ENCODE measurements around the gene OSM. TPM values are rescaled to one million over a fixed set of nuclear protein-coding genes. Genes with fewer than 3 reads are reported as not detected.

The OSM gene
- total RNA-seq, 1 experiment from 2014 or later = not detected

DNA sequence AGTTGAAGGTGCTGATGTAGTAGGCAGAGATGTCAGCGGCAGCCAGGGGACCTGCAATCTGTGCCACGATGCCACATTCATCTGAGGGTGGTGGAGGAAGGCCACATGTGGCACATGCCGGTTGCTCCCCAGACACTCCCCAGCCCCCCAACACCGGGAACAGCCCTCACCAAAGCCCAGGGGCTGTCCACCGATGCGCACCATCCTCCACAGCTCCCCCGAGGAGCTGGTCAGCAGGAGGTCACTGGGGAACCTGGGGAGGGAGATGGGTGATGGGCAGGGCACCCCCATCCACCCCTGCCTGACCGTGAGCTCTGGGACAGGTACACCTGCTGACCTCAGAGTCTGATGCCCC is 19.2 kb upstream of the OSM start:
- TF ChIP-seq, protein P1, sequence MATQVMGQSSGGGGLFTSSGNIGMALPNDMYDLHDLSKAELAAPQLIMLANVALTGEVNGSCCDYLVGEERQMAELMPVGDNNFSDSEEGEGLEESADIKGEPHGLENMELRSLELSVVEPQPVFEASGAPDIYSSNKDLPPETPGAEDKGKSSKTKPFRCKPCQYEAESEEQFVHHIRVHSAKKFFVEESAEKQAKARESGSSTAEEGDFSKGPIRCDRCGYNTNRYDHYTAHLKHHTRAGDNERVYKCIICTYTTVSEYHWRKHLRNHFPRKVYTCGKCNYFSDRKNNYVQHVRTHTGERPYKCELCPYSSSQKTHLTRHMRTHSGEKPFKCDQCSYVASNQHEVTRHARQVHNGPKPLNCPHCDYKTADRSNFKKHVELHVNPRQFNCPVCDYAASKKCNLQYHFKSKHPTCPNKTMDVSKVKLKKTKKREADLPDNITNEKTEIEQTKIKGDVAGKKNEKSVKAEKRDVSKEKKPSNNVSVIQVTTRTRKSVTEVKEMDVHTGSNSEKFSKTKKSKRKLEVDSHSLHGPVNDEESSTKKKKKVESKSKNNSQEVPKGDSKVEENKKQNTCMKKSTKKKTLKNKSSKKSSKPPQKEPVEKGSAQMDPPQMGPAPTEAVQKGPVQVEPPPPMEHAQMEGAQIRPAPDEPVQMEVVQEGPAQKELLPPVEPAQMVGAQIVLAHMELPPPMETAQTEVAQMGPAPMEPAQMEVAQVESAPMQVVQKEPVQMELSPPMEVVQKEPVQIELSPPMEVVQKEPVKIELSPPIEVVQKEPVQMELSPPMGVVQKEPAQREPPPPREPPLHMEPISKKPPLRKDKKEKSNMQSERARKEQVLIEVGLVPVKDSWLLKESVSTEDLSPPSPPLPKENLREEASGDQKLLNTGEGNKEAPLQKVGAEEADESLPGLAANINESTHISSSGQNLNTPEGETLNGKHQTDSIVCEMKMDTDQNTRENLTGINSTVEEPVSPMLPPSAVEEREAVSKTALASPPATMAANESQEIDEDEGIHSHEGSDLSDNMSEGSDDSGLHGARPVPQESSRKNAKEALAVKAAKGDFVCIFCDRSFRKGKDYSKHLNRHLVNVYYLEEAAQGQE (IDR thresholded peaks at IDR 0.05; ENCODE audit: low read depth) = no peak
- TF ChIP-seq MAX (IDR thresholded peaks at IDR 0.05) = no peak
- no peak for TF ChIP-seq POLR2A (IDR thresholded peaks at IDR 0.05; ENCODE audit: borderline replicate concordance, extremely low read depth, insufficient read depth, insufficient read length)
- TF ChIP-seq EZH2 (IDR thresholded peaks at IDR 0.05) = no peak
- TF ChIP-seq, protein P2, sequence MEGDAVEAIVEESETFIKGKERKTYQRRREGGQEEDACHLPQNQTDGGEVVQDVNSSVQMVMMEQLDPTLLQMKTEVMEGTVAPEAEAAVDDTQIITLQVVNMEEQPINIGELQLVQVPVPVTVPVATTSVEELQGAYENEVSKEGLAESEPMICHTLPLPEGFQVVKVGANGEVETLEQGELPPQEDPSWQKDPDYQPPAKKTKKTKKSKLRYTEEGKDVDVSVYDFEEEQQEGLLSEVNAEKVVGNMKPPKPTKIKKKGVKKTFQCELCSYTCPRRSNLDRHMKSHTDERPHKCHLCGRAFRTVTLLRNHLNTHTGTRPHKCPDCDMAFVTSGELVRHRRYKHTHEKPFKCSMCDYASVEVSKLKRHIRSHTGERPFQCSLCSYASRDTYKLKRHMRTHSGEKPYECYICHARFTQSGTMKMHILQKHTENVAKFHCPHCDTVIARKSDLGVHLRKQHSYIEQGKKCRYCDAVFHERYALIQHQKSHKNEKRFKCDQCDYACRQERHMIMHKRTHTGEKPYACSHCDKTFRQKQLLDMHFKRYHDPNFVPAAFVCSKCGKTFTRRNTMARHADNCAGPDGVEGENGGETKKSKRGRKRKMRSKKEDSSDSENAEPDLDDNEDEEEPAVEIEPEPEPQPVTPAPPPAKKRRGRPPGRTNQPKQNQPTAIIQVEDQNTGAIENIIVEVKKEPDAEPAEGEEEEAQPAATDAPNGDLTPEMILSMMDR (IDR thresholded peaks at IDR 0.05 in 2 of 3, conservative IDR thresholded peaks at IDR 0.05 in 1 of 3; ENCODE audit: borderline replicate concordance in 1 of 3, insufficient read depth in 1 of 3, low read depth in 2 of 3, low read length in 2 of 3) = no peak
- TF ChIP-seq TCF7L2 (IDR thresholded peaks at IDR 0.05; ENCODE audit: borderline replicate concordance, extremely low read depth, insufficient read depth, insufficient read length) = no peak
- TF ChIP-seq SP1 (IDR thresholded peaks at IDR 0.05; ENCODE audit: low read depth) = no peak
- no peak for TF ChIP-seq SRF (IDR thresholded peaks at IDR 0.05; ENCODE audit: low read depth)
- TF ChIP-seq, protein P3, sequence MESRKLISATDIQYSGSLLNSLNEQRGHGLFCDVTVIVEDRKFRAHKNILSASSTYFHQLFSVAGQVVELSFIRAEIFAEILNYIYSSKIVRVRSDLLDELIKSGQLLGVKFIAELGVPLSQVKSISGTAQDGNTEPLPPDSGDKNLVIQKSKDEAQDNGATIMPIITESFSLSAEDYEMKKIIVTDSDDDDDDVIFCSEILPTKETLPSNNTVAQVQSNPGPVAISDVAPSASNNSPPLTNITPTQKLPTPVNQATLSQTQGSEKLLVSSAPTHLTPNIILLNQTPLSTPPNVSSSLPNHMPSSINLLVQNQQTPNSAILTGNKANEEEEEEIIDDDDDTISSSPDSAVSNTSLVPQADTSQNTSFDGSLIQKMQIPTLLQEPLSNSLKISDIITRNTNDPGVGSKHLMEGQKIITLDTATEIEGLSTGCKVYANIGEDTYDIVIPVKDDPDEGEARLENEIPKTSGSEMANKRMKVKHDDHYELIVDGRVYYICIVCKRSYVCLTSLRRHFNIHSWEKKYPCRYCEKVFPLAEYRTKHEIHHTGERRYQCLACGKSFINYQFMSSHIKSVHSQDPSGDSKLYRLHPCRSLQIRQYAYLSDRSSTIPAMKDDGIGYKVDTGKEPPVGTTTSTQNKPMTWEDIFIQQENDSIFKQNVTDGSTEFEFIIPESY (IDR thresholded peaks at IDR 0.05; ENCODE audit: extremely low read depth, insufficient replicate concordance, low read length) = no peak
- TF ChIP-seq SIN3A (IDR thresholded peaks at IDR 0.05; ENCODE audit: low read depth) = no peak
- TF ChIP-seq POLR2AphosphoS5 (IDR thresholded peaks at IDR 0.05; ENCODE audit: low read depth, low read length) = no peak
- TF ChIP-seq YY1 (IDR thresholded peaks at IDR 0.05; ENCODE audit: extremely low read depth, insufficient replicate concordance, low read depth, low read length) = no peak
- no peak for TF ChIP-seq ATF3 (IDR thresholded peaks at IDR 0.05)
- H3K9ac ChIP-seq (ENCODE audit: low read length) = no peak overlapping the region
- H3K9me2 ChIP-seq (ENCODE audit: insufficient read depth) = no peaks in the 10 kb centered on the region
- no peak overlapping the region for H2AFZ ChIP-seq (ENCODE audit: low read depth, low read length, poor library complexity, severe bottlenecking)
- no peaks in the 10 kb centered on the region for H3K79me2 ChIP-seq (ENCODE audit: insufficient read depth, low read length)
- H3K4me1 ChIP-seq (ENCODE audit: control insufficient read depth in 1 of 2, insufficient read depth in 2 of 2, low read length in 2 of 2) = peaks cover 28 to 48% of the 10 kb centered on the region in 2 experiments
- ChIA-PET RAD21 (ENCODE audit: low non-redundant PET in 1 of 2, low total read pairs in 2 of 2, uncharacterized antibody in 2 of 2, unreplicated experiment in 2 of 2) (no interaction called here), POLR2A (no interaction called here), CTCF (interaction anchor here (0.9 kb wide), 1 partner anchor 9 kb away, joined by 4 read pairs; no protein-coding TSS in a partner anchor)
- H3K4me2 ChIP-seq (ENCODE audit: low read length) = no peak overlapping the region
- no TSS peak for BruUV-seq (replicated peaks)
- intact Hi-C loops (cut with micrococcal nuclease) = loop anchor here (5.0 kb wide), 1 partner anchor 141 kb away; the partner anchor contains the start of gene MTFP1
- no peaks in the 10 kb centered on the region for H3K27me3 ChIP-seq (ENCODE audit: insufficient read depth, low read length)
- H3K27ac ChIP-seq (ENCODE audit: low read depth, low read length) = no peak overlapping the region
- H3K9me3 ChIP-seq (ENCODE audit: control insufficient read depth in 1 of 2, insufficient read depth in 1 of 2, low read depth in 1 of 2, low read length in 2 of 2) = no peaks in the 10 kb centered on the region
- no peak for ATAC-seq
- DNase-seq (ENCODE audit: low read depth, low spot score) = no peak
- H4K20me1 ChIP-seq (ENCODE audit: insufficient read depth) = no peaks in the 10 kb centered on the region
- no peak overlapping the region for H3K4me3 ChIP-seq (replicated peaks in 1 of 2; ENCODE audit: low read depth in 1 of 2, low read length in 2 of 2)
- no peaks in the 10 kb centered on the region for H3K36me3 ChIP-seq (ENCODE audit: control insufficient read depth in 1 of 2, insufficient read depth in 2 of 2, low read length in 2 of 2)

Measured in HCT116 (cell line).